Measurements from ENCODE around the gene DLG5. TPM values are rescaled to one million over a fixed set of nuclear protein-coding genes. Genes with fewer than 3 reads are reported as not detected.

Gene DLG5
- total RNA-seq, 2 donors from 2014 or later, result 72.3 to 134 TPM

DNA sequence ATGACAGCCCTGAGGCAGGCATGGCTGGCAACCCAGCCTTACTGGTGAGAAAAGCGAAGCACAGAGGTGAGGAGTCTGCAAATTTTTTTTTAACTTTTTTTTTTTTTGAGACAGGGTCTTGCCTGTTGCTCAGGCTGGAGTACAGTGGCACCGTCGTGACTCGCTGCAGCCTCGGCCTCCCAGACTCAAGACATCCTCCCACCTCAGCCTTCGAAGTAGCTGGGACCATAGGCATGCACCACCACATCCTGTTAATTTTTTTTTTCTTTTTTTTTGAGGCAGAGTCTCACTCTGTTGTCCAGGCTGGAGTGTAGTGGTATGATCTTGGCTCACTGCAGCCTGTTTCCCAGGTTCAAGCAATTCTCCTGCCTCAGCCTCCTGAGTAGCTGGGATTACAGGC is 35.1 kb upstream of the DLG5 start:
- intact Hi-C loops (cut with DNase I), result no loop called here
- no peak for TF ChIP-seq CTCF (IDR thresholded peaks at IDR 0.05)
- no peak for TF ChIP-seq POLR2A (IDR thresholded peaks at IDR 0.05)
- no peak for TF ChIP-seq POLR2AphosphoS5 (IDR thresholded peaks at IDR 0.05)
- no peak overlapping the region for H3K4me3 ChIP-seq
- 94% methylated on average over 6 of the region's 6 CpGs for WGBS
- no peaks in the 10 kb centered on the region for H3K9me3 ChIP-seq
- H3K27ac ChIP-seq, result no peak overlapping the region
- H3K4me1 ChIP-seq (replicated peaks), result no peaks in the 10 kb centered on the region
- H3K27me3 ChIP-seq (replicated peaks; ENCODE audit: insufficient read depth), result no peaks in the 10 kb centered on the region
- H3K36me3 ChIP-seq, result no peaks in the 10 kb centered on the region
- no peak for DNase-seq (ENCODE audit: low spot score)

DNA sequence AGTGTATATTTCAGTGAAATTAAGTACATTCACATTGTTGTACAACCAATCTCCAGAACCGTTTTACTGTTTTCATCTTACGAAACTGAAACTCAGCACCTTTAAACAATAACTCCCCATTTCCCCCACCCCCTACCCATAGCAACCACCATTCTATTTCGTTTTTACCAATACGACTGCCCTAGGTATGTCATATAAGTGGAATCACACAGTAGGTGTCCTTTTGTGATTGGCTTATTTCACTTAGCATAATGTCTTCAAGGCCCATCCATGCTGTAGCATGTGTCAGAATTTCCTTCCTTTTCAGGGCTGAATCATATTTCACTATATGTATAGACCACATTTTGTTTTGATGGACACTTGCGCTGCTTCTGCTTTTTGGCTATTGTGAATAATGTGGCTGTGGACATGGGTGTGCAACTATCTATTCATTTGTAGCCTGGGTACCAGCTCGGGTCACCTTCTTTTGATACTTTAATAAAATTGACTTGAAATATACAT is 34.3 kb upstream of the DLG5 start:
- no peak for DNase-seq (ENCODE audit: low spot score)
- no peak for TF ChIP-seq POLR2AphosphoS5 (IDR thresholded peaks at IDR 0.05)
- TF ChIP-seq POLR2A (IDR thresholded peaks at IDR 0.05), result no peak
- TF ChIP-seq CTCF (IDR thresholded peaks at IDR 0.05), result no peak
- intact Hi-C loops (cut with DNase I), result no loop called here
- WGBS, result 95% methylated on average over 6 of the region's 6 CpGs
- no peaks in the 10 kb centered on the region for H3K27me3 ChIP-seq (replicated peaks; ENCODE audit: insufficient read depth)
- H3K36me3 ChIP-seq, result no peaks in the 10 kb centered on the region
- H3K9me3 ChIP-seq, result no peaks in the 10 kb centered on the region
- H3K4me3 ChIP-seq, result no peak overlapping the region
- H3K4me1 ChIP-seq (replicated peaks), result no peaks in the 10 kb centered on the region
- H3K27ac ChIP-seq, result no peak overlapping the region

DNA sequence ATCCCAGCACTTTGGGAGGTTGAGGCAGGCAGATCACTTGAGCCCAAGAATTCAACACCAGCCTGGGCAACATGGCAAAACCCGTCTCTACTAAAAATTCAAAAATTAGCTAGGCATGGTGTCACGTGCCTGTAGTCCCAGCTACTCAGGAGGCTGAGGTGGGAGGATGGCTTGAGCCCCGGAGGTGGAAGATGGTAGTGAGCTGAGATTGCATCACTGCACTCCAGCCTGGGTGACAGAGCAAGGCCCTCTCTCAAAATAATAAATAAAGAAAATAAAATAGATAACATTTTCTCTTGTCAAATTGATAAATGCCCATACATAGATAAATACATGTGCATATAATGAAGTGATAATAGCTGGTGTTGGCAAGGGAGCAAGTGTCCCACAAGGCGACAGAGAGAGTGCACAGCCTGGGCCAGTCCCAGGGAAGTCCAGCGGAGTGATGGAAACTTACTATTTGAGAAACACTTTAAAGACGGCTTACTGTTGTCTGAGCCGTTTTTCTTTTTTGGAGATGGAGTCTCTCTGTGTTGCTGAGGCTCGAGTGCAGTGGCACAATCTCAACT is 33.4 kb upstream of the DLG5 start:
- TF ChIP-seq POLR2AphosphoS5 (IDR thresholded peaks at IDR 0.05) (no peak), POLR2A (IDR thresholded peaks at IDR 0.05) (no peak), CTCF (IDR thresholded peaks at IDR 0.05) (no peak)

GRCh38 chr10:77959384-77959783 is 32.8 kb upstream of the DLG5 start:
- Histone ChIP-seq H3K4me3 (no peak overlapping the region), H3K9me3 (no peaks in the 10 kb centered on the region), H3K36me3 (no peaks in the 10 kb centered on the region), H3K27me3 (replicated peaks; ENCODE audit: insufficient read depth) (no peaks in the 10 kb centered on the region), H3K27ac (no peak overlapping the region), H3K4me1 (replicated peaks) (no peaks in the 10 kb centered on the region)
- TF ChIP-seq POLR2A (IDR thresholded peaks at IDR 0.05) (no peak), CTCF (IDR thresholded peaks at IDR 0.05) (no peak), POLR2AphosphoS5 (IDR thresholded peaks at IDR 0.05) (no peak)
- intact Hi-C loops (cut with DNase I), result no loop called here
- DNase-seq (ENCODE audit: low spot score), result no peak
- WGBS, result 20% methylated on average over 4 of the region's 4 CpGs

More for the DNA sequence above, 33.4 kb upstream of the DLG5 start:
- no peak overlapping the region for H3K4me3 ChIP-seq
- H3K36me3 ChIP-seq, result no peaks in the 10 kb centered on the region
- H3K9me3 ChIP-seq, result no peaks in the 10 kb centered on the region
- WGBS, result 91% methylated on average over 8 of the region's 8 CpGs
- DNase-seq (ENCODE audit: low spot score), result no peak
- H3K27ac ChIP-seq, result no peak overlapping the region
- H3K27me3 ChIP-seq (replicated peaks; ENCODE audit: insufficient read depth), result no peaks in the 10 kb centered on the region
- no peaks in the 10 kb centered on the region for H3K4me1 ChIP-seq (replicated peaks)
- intact Hi-C loops (cut with DNase I), result no loop called here

GRCh38 chr10:77955136-77955535 is 28.6 kb upstream of the DLG5 start:
- TF ChIP-seq POLR2A (IDR thresholded peaks at IDR 0.05) (no peak), CTCF (IDR thresholded peaks at IDR 0.05) (no peak), POLR2AphosphoS5 (IDR thresholded peaks at IDR 0.05) (no peak)
- Histone ChIP-seq H3K27me3 (replicated peaks; ENCODE audit: insufficient read depth) (no peaks in the 10 kb centered on the region), H3K4me1 (replicated peaks) (no peaks in the 10 kb centered on the region), H3K36me3 (no peaks in the 10 kb centered on the region), H3K4me3 (no peak overlapping the region), H3K27ac (no peak overlapping the region), H3K9me3 (no peaks in the 10 kb centered on the region)
- intact Hi-C loops (cut with DNase I), result no loop called here
- 85% methylated on average over 1 of the region's 1 CpG for WGBS
- no peak for DNase-seq (ENCODE audit: low spot score)

Measured in prostate gland (tissue), 2 donors.